GM12801 (cell line): Measurements from ENCODE around the gene CLEC4F.

Experiments used
- CTCF ChIP-seq: IDR thresholded peaks from one replicate; pipeline ENCODE4 v1.5.1; 2011; ENCODE audit warnings: control low read depth; ENCODE audit not compliant: insufficient read length; ENCODE audit errors: extremely low read depth

CLEC4F gene

DNA sequence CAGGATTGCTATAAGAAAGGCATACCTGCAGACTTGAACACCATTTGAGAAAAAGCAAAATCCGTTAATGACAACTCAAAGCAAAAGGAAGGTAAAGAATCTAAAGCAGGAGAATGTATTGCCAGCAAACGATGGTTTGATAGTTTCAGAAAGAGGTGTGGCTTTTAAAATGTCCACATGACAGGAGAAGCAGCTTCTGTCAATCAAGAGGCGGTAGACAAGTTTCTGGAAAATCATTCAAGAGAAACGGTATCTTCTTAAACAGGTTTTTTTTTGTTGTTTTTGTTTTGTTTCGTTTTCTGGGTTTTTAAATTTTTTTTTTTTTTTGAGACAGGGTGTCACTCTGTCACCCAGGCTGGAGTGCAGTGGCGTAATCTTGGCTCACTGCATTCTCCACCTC lies 13.8 kb downstream of the CLEC4F start:
- no peak for TF ChIP-seq CTCF

DNA sequence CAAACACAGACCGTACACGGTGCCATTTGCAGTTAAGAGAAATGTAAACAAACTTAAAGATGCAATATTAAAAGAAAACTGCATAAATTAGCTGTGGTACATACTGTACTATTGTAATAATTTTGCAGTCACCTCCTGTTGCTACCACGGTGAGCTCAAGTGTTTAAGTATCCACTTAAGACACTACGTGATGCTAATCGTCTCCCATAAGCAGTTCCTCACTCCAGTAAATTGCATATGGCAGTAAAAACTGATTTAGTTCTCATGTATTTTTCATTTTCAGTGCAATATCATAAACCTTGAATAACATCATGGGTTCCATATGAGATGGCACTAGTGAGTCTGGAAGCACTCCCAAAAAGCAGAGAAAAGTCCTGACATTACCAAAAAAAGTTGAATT lies 14.4 kb downstream of the CLEC4F start:
- TF ChIP-seq CTCF = no peak

GRCh38 chr2:70801607-70802263 lies 18.7 kb downstream of the CLEC4F start:
- TF ChIP-seq CTCF = no peak

- TF ChIP-seq CTCF = no peak
Observed at GRCh38 chr2:70799706-70800105, 20.7 kb downstream of the CLEC4F start.

- no peak for TF ChIP-seq CTCF
Observed at GRCh38 chr2:70797506-70797905, 22.9 kb downstream of the CLEC4F start.

- no peak for TF ChIP-seq CTCF
Observed at GRCh38 chr2:70796262-70796661, 24.1 kb downstream of the CLEC4F start.

- TF ChIP-seq CTCF = no peak
Observed at GRCh38 chr2:70795164-70795995, 25.0 kb downstream of the CLEC4F start.
